Mesenchymal stem cell (in vitro differentiated cells and primary cell): ENCODE data around the gene NRG3.

Experiments
- DNase-seq: peaks from one replicate; pipeline ENCODE4 v3.0.0-alpha.2; 2013
- H2AFZ ChIP-seq: one replicate; pipeline ENCODE4 v1.6.1; 2013; ENCODE audit warnings: low read depth, mild to moderate bottlenecking, control low read depth, inconsistent platforms, low read length, moderate library complexity
- H2AK5ac ChIP-seq: 2 replicates; pipeline ENCODE4 v1.6.1; 2013; ENCODE audit warnings: low read length, moderate library complexity, mild to moderate bottlenecking, inconsistent platforms; ENCODE audit not compliant: severe bottlenecking
- H2BK120ac ChIP-seq: one replicate; pipeline ENCODE4 v1.6.1; 2013; ENCODE audit warnings: low read depth, mild to moderate bottlenecking, inconsistent platforms, low read length, moderate library complexity
- H2BK12ac ChIP-seq, 2 experiments: one replicate each; pipeline ENCODE4 v1.6.1; 2013; ENCODE audit warnings: inconsistent platforms in 2 of 2, low read length in 2 of 2, mild to moderate bottlenecking in 2 of 2, moderate library complexity in 2 of 2, control low read depth in 1 of 2
- H2BK15ac ChIP-seq: one replicate; pipeline ENCODE4 v1.6.1; 2013; ENCODE audit warnings: mild to moderate bottlenecking, low read depth, inconsistent platforms; ENCODE audit not compliant: poor library complexity, severe bottlenecking
- H2BK5ac ChIP-seq: 2 replicates; pipeline ENCODE4 v1.6.1; 2013; ENCODE audit warnings: low read depth, mild to moderate bottlenecking, low read length, control low read depth, inconsistent platforms; ENCODE audit not compliant: poor library complexity, severe bottlenecking
- H3K14ac ChIP-seq, 2 experiments: one replicate each; pipeline ENCODE4 v1.6.1; 2013; ENCODE audit warnings: inconsistent platforms in 2 of 2, low read length in 2 of 2, control low read depth in 1 of 2, mild to moderate bottlenecking in 1 of 2, moderate library complexity in 1 of 2
- H3K18ac ChIP-seq, 2 experiments: one replicate each; pipeline ENCODE4 v1.6.1; 2013; ENCODE audit warnings: inconsistent platforms in 2 of 2, low read length in 2 of 2, control low read depth in 1 of 2, low read depth in 1 of 2, mild to moderate bottlenecking in 1 of 2
- H3K23ac ChIP-seq, 2 experiments: one replicate each; pipeline ENCODE4 v1.6.1; 2013; ENCODE audit warnings: inconsistent platforms in 2 of 2, low read length in 2 of 2, mild to moderate bottlenecking in 2 of 2, moderate library complexity in 2 of 2, control low read depth in 1 of 2
- H3K27ac ChIP-seq: 2 replicates; pipeline ENCODE4 v1.5.1; 2013; ENCODE audit warnings: mild to moderate bottlenecking, moderate library complexity, low read length, control low read depth, inconsistent platforms; ENCODE audit not compliant: poor library complexity, severe bottlenecking
- H3K27me3 ChIP-seq, 2 experiments: 2 replicates each; pipeline versions ENCODE4 v1.6.1 to v1.7.0; 2013; ENCODE audit warnings: low read length in 2 of 2, mild to moderate bottlenecking in 2 of 2, moderate library complexity in 2 of 2, control low read depth in 1 of 2, inconsistent platforms in 1 of 2; ENCODE audit not compliant: control insufficient read depth in 1 of 2, insufficient read depth in 1 of 2
- H3K36me3 ChIP-seq, 2 experiments: 2 replicates each; pipeline versions ENCODE4 v1.6.1 to v1.7.0; 2013; ENCODE audit warnings: low read length in 2 of 2, control low read depth in 1 of 2, inconsistent platforms in 1 of 2, low read depth in 1 of 2, mild to moderate bottlenecking in 1 of 2; ENCODE audit not compliant: insufficient read depth in 2 of 2, control insufficient read depth in 1 of 2
- H3K4ac ChIP-seq, 2 experiments: one replicate each; pipeline ENCODE4 v1.6.1; 2013; ENCODE audit warnings: inconsistent platforms in 2 of 2, low read length in 2 of 2, mild to moderate bottlenecking in 2 of 2, moderate library complexity in 2 of 2, control low read depth in 1 of 2, low read depth in 1 of 2
- H3K4me1 ChIP-seq: 2 replicates; pipeline ENCODE4 v1.6.1; 2013; ENCODE audit warnings: low read depth, low read length, control low read depth; ENCODE audit not compliant: control insufficient read depth, insufficient read depth
- H3K4me2 ChIP-seq: 2 replicates; pipeline ENCODE4 v1.6.1; 2013; ENCODE audit warnings: low read length, mild to moderate bottlenecking, inconsistent platforms; ENCODE audit not compliant: poor library complexity, severe bottlenecking
- H3K4me3 ChIP-seq, 2 experiments: 2 replicates each; pipeline versions ENCODE4 v1.5.1 to v1.7.0; 2013; ENCODE audit warnings: low read length in 2 of 2, mild to moderate bottlenecking in 2 of 2, control low read depth in 1 of 2, low read depth in 1 of 2; ENCODE audit not compliant: insufficient read depth in 1 of 2
- H3K79me1 ChIP-seq: replicated peaks from 2 replicates; pipeline ENCODE4 v1.6.1; 2013; ENCODE audit warnings: mild to moderate bottlenecking, control low read depth, low read length, inconsistent platforms; ENCODE audit not compliant: poor library complexity, severe bottlenecking
- H3K9ac ChIP-seq: 2 replicates; pipeline ENCODE4 v1.7.0; 2013; ENCODE audit warnings: mild to moderate bottlenecking, low read length, moderate library complexity
- H3K9me3 ChIP-seq: 2 replicates; pipeline ENCODE4 v1.7.0; 2013; ENCODE audit warnings: mild to moderate bottlenecking, low read length; ENCODE audit not compliant: control insufficient read depth
- H4K8ac ChIP-seq: one replicate; pipeline ENCODE4 v1.6.1; 2013; ENCODE audit warnings: inconsistent platforms, mild to moderate bottlenecking, low read length, moderate library complexity
- H4K91ac ChIP-seq: one replicate; pipeline ENCODE4 v1.6.1; 2013; ENCODE audit warnings: mild to moderate bottlenecking, low read length, inconsistent platforms
- WGBS: methylation state at CpG from one replicate; pipeline ENCODE4 v1.1.7; 2013; ENCODE audit warnings: mixed read lengths; 5-methylcytosine and 5-hydroxymethylcytosine counted together

Gene NRG3

GRCh38 chr10:82027711-82028110 lies 152.7 kb downstream of the NRG3 start:
- no peak overlapping the region for H3K14ac ChIP-seq
- no peaks in the 10 kb centered on the region for H3K79me1 ChIP-seq

GRCh38 chr10:82037076-82037475 lies 162.1 kb downstream of the NRG3 start:
- Histone ChIP-seq H2AK5ac (no peak overlapping the region), H3K9ac (no peak overlapping the region), H2BK5ac (no peak overlapping the region), H3K79me1 (no peaks in the 10 kb centered on the region), H2BK15ac (no peak overlapping the region), H3K27me3 (no peaks in the 10 kb centered on the region), H3K23ac (no peak overlapping the region), H4K8ac (no peak overlapping the region), H2BK120ac (no peak overlapping the region), H3K9me3 (peaks cover 13% of the 10 kb centered on the region), H3K14ac (no peak overlapping the region), H2AFZ (no peak overlapping the region), H3K4me1 (no peaks in the 10 kb centered on the region), H2BK12ac (no peak overlapping the region), H4K91ac (no peak overlapping the region), H3K4me2 (no peak overlapping the region), H3K36me3 (no peaks in the 10 kb centered on the region), H3K27ac (no peak overlapping the region), H3K4ac (no peak overlapping the region), H3K4me3 (no peak overlapping the region), H3K18ac (no peak overlapping the region)
- DNase-seq = no peak

More at GRCh38 chr10:82027711-82028110, 152.7 kb downstream of the NRG3 start:
- Histone ChIP-seq H3K23ac (no peak overlapping the region), H2BK120ac (no peak overlapping the region), H3K4me2 (no peak overlapping the region), H4K91ac (no peak overlapping the region), H2AK5ac (no peak overlapping the region), H3K18ac (no peak overlapping the region), H3K27me3 (no peaks in the 10 kb centered on the region), H3K9ac (no peak overlapping the region), H3K9me3 (peaks cover 12% of the 10 kb centered on the region), H4K8ac (no peak overlapping the region), H3K4me3 (no peak overlapping the region), H3K4me1 (no peaks in the 10 kb centered on the region), H3K36me3 (no peaks in the 10 kb centered on the region), H2BK5ac (no peak overlapping the region), H2BK12ac (no peak overlapping the region), H3K27ac (no peak overlapping the region), H2AFZ (no peak overlapping the region), H3K4ac (no peak overlapping the region), H2BK15ac (no peak overlapping the region)
- DNase-seq = no peak
- no CpG with 5 or more reads among the region's 1 CpG for WGBS

- Histone ChIP-seq H3K79me1 (no peaks in the 10 kb centered on the region), H3K27me3 (no peaks in the 10 kb centered on the region), H3K9ac (no peak overlapping the region), H3K9me3 (peaks cover 13% of the 10 kb centered on the region), H3K18ac (no peak overlapping the region), H3K4me1 (no peaks in the 10 kb centered on the region), H2BK12ac (no peak overlapping the region), H2BK5ac (no peak overlapping the region), H2AK5ac (no peak overlapping the region), H3K4me3 (no peak overlapping the region), H4K8ac (no peak overlapping the region), H4K91ac (no peak overlapping the region), H3K4me2 (no peak overlapping the region), H2BK15ac (no peak overlapping the region), H2BK120ac (no peak overlapping the region), H3K23ac (no peak overlapping the region), H3K36me3 (no peaks in the 10 kb centered on the region), H2AFZ (no peak overlapping the region), H3K14ac (no peak overlapping the region), H3K27ac (no peak overlapping the region), H3K4ac (no peak overlapping the region)
- no peak for DNase-seq
These were observed 163.6 kb downstream of the NRG3 start for GRCh38 chr10:82038587-82038986.

GRCh38 chr10:82040336-82040735 lies 165.3 kb downstream of the NRG3 start:
- no peaks in the 10 kb centered on the region for H3K4me1 ChIP-seq
- WGBS = 82% methylated on average over 1 of the region's 1 CpG

More at GRCh38 chr10:82040336-82040735, 165.3 kb downstream of the NRG3 start:
- DNase-seq = no peak
- H3K79me1 ChIP-seq = no peaks in the 10 kb centered on the region
- H3K4ac ChIP-seq = no peak overlapping the region
- H3K23ac ChIP-seq = no peak overlapping the region
- no peak overlapping the region for H3K14ac ChIP-seq
- H4K91ac ChIP-seq = no peak overlapping the region
- H2BK15ac ChIP-seq = no peak overlapping the region
- H4K8ac ChIP-seq = no peak overlapping the region
- H3K4me3 ChIP-seq = no peak overlapping the region
- H2BK12ac ChIP-seq = no peak overlapping the region
- H3K27me3 ChIP-seq = no peaks in the 10 kb centered on the region
- H3K27ac ChIP-seq = no peak overlapping the region
- H2BK120ac ChIP-seq = no peak overlapping the region
- H3K4me2 ChIP-seq = no peak overlapping the region
- no peak overlapping the region for H2AFZ ChIP-seq
- peaks cover 13% of the 10 kb centered on the region for H3K9me3 ChIP-seq
- H2BK5ac ChIP-seq = no peak overlapping the region
- no peak overlapping the region for H3K9ac ChIP-seq
- H3K36me3 ChIP-seq = no peaks in the 10 kb centered on the region
- H2AK5ac ChIP-seq = no peak overlapping the region
- H3K18ac ChIP-seq = no peak overlapping the region
